HG03571 (cell line): ENCODE measurements around the gene GIMAP5.
"Not testable (repeated sequence)": the region's sequence is repeated elsewhere in the genome, so short reads cannot be mapped to it uniquely, and the experiment has no call there.

ENCODE experiments used
- ATAC-seq: cut with Tn5 transposase; IDR thresholded peaks from one replicate; pipeline ENCODE4 v1.9.1; 2021; ENCODE audit not compliant: unreplicated experiment

The GIMAP5 gene

DNA sequence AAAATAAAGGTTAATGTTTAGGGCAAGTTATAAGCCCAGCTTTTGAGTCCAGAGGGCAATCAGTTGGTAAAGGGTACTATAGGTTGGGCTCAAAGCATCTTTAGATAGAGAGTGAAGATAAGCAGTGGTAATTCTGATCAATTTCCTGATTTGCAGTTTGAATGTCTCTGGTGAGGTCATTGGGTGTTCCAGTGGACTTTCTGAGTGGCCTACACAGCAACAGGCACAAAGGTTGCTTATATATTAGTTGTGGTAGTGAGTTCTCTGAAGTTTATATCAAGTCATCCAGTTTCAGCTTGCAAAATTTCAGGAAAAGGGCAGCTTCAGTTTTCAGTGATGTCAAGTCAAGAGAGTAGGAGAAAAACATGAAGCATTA lies 29.1 kb downstream of the GIMAP5 start:
- no peak for ATAC-seq

DNA sequence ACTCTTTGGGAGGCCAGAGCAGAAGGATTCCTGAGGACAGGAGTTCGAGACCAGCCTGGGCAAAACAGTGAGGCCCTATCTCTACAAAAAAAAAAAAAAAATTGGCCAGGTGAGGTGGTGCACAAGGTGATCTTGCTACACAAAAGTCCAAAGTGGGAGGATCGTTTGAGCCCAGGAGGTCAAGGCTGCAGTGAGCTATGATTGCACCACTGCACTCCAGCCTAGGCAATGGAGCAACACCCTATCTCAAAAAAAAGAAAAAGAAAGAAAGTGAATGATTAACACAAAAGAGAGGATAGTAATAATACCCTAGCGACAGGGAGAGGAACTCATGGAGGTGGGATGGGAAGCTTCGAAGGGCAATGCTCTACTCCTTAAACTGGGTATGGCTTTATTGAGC lies 32.5 kb downstream of the GIMAP5 start:
- ATAC-seq, result no peak

DNA sequence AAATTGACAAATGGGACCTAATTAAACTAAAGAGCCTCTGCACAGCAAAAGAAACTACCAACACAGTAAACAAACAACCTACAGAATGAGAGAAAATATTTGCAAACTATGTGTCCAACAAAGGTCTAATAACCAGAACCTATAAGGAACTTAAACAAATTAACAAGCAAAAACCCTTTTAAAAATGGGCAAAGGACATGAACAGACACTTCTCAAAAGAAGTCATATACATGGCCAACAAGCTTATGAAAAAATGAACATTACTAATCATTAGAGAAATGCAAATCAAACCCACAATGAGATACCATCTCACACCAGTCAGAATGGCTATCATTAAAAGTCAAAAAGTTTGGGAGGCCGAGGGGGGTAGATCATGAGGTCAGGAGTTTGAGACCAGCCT lies 36.9 kb downstream of the GIMAP5 start:
- not testable (repeated sequence) for ATAC-seq

DNA sequence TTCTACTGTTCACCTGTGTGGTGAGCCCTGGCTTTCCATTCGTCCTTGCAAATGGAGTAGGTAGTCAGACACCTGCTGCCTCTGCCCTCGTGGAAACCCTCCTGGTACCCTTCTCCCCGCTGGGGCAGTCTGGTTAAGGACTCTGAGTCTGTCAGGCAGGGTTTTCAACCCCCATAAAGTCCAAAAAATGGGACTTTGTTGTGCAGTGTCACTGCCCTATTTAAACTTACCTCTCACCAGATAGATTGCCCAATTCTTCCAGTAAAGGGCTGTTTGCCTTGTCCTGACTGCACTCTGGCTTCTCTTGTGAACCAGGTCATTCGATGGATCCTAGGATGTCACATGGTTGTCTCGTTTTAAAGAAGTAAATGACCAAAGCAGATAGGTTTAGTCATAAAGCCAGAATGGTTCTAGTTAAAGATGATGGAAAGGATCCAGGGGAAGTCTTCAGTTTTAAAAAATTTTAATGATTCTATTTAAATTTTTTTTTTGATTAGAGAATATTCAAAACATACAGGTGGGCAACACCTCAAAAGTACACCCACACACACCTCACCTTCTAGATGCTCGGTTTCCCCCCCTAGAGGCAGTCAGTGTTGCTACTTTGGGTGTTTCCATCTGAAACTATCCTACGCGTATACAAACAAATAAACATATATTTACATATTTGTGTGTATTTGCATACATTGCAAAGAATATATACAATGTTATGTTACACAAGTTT lies 41.0 kb downstream of the GIMAP5 start:
- ATAC-seq, result no peak

DNA sequence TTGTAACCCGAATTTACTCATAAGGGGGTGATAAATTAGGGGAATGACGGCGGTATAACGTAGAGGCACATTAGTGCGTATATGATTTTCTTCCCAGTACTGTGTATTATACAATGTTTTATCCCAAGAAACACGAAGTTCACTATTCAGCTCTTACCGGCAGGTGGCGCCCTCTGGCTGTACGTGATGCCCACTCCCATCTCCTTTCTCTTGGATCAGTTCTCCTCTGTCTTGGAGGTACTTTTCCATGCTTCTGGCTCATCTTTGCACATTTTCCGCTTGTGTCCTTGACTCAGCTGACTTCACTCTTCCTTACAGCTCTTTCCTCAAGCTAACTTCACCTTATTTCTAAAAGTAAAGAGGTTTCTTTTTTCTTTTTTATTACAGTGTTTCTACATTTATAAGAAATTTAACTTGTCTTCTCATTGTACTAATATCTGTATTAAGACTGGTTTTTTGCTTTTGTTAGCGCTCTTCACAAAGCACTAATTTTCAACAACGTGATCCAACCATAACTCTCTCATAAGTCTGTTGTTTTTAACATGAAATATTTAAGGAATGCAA lies 41.6 kb downstream of the GIMAP5 start:
- ATAC-seq, result no peak

DNA sequence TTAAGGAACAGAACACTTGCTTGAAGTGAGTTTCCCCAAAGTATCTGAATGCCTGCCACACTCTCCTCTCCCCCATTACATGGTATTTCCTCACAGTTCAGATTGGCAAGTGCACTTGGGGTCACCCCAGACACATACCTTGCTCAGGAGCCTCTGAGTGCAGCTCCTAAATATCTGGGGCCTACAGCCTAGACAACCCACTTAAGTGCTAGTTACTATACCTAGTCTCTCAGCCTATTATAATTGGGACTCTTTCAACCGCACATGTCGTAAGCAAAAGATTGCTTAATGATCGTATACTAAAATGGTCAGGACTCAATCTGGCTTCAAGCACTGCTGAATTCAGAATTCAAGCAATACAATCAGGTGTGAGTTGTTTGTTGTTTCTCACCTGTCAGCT lies 43.1 kb downstream of the GIMAP5 start:
- no peak for ATAC-seq

DNA sequence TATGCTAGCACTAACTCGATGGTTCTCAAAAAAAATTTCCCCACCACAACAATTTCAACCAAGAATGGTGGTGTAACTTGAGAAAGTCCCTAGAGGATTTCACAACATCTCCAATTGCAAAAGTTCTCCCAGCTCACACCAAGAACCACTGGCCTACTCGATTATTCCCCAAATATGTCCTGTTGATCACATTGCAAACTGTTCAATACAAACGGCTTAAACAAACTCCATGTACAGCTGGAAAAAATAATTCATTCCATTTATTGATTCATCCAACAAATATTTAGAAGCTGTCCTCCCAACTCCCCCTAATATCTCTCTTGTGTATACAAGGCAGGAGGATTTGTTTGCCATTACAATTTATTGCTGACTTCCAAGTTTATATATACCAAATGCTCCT lies 43.9 kb downstream of the GIMAP5 start:
- no peak for ATAC-seq

DNA sequence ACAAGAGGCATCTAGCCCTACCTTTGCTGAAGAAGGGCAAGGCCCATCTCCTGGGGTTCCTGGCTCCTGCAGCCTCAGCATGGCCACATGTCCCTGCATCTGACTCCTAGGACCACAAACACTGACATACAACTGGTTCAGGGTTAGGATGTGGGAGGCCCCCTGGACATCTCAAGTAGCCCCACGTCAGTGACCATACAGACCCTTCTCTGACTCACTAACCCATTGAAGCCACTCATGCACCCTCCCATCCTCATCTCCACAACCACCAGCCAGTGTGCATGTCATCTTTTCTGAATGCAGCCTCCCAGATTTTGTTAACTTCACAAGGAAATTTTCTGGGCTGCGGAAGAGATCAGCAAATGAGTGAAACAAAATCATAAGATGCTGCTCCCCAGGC lies 44.7 kb downstream of the GIMAP5 start:
- no peak for ATAC-seq

DNA sequence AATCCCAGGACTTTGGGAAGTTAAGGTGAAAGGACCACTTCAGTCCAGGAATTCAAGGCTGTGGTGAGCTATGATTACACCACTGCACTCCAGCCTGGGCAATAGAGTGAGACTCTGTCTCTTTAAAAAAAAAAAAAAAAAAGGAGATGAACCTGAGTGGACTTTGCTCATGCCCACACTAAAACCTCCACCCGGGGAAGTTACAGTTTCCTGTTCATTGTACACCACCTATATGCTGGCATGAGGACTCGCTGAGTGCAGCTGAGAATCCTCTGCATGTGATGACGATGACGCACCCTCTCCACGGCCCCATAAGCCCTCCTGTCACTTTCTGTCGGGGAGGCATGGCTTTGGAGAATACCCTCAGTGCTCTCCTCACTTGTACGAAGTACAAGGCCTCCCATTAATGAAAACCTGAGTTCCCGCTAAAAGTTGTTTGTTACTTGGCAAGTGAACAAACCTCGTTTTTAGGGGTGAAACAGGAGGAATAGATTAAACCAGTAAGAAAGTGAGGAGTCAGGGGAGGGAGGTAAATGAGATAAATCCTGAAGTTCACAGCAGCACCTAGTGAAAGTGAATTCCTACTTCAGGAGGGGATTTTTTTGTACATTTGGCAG lies 47.0 kb downstream of the GIMAP5 start:
- no peak for ATAC-seq

DNA sequence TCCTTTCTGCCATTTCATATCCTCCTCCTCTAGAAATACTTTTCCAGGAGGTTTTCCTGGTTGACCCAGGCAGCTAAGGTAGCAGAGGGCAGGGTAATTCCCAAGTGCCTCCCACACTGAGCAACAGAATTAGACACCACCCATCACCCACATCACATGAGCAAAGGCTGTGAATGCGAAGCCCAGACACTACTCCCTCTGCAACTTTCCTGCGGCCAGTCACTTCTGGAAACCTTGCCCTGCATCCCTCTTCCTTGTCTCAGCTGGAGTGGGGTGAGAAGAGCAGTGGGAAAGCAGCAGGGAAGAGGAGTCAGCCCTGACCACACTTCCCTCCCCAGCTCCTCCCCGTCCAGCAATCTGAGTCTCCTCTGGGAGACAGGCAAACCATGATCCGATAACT lies 47.7 kb downstream of the GIMAP5 start:
- ATAC-seq, result no peak

DNA sequence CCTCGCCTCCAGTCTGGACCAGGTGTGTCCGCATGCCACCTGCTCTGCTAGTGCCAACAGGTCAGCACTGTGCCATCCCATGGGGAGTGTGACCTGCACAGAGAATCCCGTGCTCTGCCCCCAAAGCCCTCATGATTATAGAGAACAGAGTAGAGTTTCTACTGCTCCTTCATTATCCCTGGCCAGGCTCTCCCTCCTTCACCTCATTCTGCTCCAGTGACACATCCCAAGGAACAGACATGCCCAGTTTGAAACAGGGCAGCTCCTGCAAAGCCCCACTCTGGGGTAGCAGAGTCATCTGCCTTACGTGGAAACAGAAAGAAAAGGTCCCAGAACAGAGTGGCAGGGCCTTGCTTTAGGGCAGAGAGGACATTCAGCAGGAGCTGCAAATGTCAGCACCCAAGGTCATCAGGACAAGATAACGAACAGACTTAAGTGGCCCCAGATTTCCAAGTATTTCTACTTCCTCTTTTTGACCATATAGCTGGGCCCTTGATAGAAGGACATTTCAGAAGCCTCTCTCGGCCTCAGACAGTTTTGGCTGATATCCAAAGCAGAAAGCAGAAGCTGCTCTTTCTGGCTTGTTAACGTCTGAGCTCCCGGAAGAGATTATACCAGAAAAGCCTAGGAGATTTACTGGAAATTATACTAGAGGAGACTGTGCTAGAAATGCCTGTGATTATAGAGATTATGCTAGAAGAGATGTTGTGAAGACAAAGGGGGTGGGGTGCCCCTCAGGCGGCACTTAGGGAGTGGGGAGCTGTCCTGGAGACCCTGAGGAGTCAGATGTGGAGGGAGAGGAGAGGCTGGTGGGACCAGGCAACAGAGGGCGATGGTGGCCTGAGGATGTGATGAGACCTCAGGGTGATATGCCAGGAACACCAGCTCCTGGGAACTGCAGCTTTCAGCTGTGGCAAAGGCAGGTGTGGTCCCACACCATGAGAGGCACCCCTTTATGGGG lies 50.4 kb downstream of the GIMAP5 start:
- no peak for ATAC-seq

DNA sequence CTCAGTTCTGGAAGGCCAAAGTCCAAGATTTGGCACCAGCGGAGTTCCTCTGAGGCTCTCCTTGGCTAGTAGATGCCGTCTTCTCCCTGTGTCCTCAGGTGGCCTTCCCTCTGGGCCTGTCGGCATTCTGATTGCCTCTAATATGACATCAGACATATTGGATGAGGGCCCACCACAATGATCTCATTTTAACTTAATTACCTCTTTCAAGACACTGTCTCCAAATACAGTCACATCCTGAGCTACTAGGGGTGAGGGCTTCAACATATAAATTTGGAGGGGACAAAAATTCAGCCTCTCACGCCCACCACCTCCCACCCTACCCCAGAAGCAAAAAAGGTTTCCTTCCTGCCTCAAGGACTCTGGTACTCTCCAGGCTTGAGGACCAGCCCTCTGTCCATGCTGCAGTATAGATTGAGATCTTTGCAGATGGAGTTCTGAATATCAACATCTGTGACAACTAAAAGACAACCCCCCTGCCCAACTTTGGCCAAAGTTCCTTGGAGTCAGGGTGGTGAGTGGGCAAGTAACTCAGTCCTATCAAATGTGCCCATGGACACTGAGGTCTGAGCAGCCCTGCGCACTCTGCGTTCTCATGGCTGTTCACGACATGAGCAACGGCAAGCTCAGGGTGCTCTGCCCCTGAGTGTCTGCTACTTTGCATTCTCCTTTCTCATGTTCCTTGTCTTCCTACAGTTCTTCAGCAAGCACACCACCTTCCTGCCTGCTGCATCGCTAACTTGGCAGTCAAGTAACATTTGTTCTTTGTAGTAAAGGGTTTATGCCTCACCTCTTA lies 51.5 kb downstream of the GIMAP5 start:
- no peak for ATAC-seq

DNA sequence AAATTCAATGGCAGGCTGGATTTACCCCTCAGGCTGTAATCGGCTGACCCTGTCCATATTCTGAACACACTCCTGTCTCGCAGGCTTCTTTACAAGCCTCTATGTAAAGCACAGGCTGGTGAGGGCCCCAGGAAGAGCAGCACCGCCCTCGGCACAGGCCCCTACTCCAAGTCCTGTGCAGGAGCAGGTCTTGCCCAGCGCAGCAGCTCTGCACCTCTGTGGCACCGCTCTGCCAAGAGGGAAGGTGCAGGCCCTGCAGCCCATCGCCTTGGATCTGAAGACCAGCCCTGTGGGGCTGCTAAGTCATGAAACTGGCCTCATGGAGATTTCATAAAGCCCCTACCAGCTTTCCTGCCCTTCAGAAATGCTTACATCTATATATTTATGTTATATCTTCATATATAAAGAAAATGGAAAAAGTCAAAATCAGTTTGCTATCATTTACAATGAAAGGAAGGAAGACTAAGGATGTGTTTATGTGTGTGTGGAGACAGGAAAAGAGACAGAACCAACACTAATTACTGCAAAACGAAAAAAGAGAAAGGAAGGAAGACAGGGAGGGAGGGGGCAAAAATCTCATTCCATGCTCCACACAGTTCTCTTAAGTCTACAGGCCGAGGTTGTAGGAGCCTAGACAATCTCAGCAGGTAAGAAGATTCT lies 53.3 kb downstream of the GIMAP5 start:
- no peak for ATAC-seq

DNA sequence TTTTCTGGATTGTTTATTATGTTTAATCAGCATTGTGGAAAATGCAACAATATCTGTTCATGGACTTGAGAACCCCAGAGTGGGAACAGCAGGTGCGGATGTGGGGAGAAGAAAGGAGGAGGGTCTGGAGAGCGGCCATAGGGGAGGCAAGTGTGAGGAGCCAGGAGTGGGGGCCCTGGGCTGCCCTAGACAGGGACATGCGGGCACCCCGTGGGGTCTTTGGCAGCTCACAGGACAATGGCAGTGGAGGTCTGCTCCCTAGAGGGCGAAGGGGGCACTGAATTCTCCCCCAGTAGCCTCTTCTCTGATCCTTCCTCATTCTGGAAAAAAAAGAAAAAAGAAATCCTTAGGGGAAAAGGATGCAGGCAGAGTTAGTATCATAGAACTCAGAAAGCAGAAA lies 54.1 kb downstream of the GIMAP5 start:
- ATAC-seq, result no peak

DNA sequence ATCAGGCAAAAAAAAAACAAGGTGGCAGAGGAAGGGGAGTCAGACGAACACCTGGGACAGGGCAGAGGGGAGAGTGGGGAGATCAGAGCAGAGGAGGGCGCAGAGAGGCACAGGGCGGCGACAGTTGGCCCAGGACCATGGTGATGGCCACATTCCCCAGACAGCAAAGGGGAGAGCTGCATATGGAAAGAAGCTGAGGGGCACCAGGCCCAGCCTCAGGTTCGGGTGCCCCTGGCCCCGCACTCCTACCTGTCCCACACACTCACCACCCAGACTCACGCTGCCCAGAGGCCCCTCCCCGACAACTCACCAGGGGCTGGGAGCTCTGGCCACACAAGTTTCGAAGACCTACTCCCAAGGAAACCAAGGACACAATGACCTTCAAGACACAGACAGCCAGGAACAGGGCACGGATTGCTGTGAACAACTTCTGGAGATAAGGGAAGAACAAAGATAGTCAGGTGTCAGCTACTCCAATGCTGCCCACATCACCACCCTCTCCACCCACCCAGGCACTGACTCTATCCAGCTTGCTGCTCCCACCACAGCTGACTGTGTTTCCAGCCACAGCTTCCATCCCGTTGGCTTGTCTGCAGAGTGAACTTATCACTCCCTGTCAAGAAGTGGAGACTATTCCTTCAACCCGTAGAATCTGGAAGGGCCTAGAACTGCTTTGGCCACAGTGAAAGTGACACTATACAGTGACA lies 54.7 kb downstream of the GIMAP5 start:
- no peak for ATAC-seq
